Activated CD8-positive, alpha-beta memory T cell treated with anti-CD3 and anti-CD28 coated beads, Interleukin-2, amount 10 ng/mL, durations not matched to agents 7 days and 5 days (primary cell): ENCODE data around the gene TBC1D1. TPM values are rescaled to one million over a fixed set of nuclear protein-coding genes. Genes with fewer than 3 reads are reported as not detected.
A peak's percentile ranks its signal among the peaks of the same experiment; 100 is the strongest.

Experiments used
- ATAC-seq: fragments of 150-1000 bp; cut with Tn5 transposase; one replicate; pipeline ENCODE4 v1.10.0; 2021; ENCODE audit warnings: moderate library complexity
- CTCF ChIA-PET: fragments of 350-600 bp; sonication (Branson Sonifier 250); formaldehyde crosslinking; loops from one replicate; lab custom pipeline; 2021; ENCODE audit warnings: antibody characterized with exemption; lab: Charles Lee
- DNase-seq: peaks from one replicate; pipeline ENCODE4 v3.0.0-alpha.2; 2020
- H3K27ac Mint-ChIP-seq: one replicate; pipeline ENCODE4 v1.8.0; 2021; ENCODE audit warnings: mild to moderate bottlenecking, mixed read lengths
- H3K27me3 Mint-ChIP-seq: one replicate; pipeline ENCODE4 v1.8.0; 2021; ENCODE audit warnings: mixed read lengths
- H3K36me3 Mint-ChIP-seq: one replicate; pipeline ENCODE4 v1.8.0; 2021; ENCODE audit warnings: mild to moderate bottlenecking, mixed read lengths
- H3K4me1 Mint-ChIP-seq: one replicate; pipeline ENCODE4 v1.8.0; 2021; ENCODE audit warnings: mixed read lengths
- H3K4me3 Mint-ChIP-seq: one replicate; pipeline ENCODE4 v1.8.0; 2021; ENCODE audit warnings: mild to moderate bottlenecking, moderate library complexity, mixed read lengths
- H3K9me3 Mint-ChIP-seq: one replicate; pipeline ENCODE4 v1.8.0; 2022; ENCODE audit warnings: low read depth, mixed read lengths
- total RNA-seq, 2 experiments: library from RNA; stranded (reverse); gene quantifications; one replicate each; pipeline ENCODE4 v1.2.3, GENCODE V29; 2021

The TBC1D1 gene
- total RNA-seq, 2 experiments from 2014 or later, result 62.9 to 72.2 TPM

DNA sequence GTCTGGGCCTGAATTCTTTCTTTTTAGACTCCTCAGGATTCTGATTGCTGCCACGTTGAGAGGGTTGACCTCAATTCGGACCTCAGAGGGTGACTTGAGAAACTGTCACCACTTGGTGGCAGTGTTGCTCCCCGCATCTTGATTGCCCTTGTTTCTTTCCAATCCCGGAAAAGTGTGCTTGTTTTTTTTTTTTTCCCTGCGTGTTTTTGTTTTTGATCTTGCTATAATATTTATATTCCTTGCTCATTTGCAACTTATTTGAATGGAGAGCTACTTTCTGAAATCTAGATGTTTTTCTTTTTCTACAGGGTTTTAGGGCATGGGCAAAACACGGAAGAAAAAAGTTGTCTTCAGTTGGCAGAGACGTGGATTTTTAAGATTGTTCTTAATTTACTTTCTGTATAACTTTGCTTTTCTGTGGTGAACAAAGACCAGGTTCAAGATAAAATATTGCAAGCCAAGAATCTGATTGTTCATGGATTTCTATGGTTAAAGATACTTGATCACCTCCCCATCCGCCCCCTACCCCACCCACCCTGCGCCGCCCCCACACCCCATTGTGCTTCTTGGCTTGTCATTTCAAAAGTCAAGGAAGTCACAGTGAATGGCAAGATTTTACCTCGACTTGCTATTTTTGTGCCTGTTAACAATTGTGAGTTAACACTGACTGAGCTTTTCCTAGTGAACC, 171.3 kb downstream of the TBC1D1 start:
- DNase-seq, result peak; percentile 72
- peak; percentile 78 for ATAC-seq
- Mint-ChIP-seq H3K4me1 (peaks cover 16% of the 10 kb centered on the region), H3K27ac (peak overlapping the region; percentile 14), H3K27me3 (no peaks in the 10 kb centered on the region), H3K36me3 (peaks cover 10% of the 10 kb centered on the region), H3K4me3 (peak overlapping the region; percentile 29), H3K9me3 (no peaks in the 10 kb centered on the region)
- CTCF ChIA-PET, result interaction anchor here (0.7 to 2.4 kb wide), 18 partner anchors 9 to 613 kb away, joined by 3 to 18 read pairs (median 4); no protein-coding TSS in a partner anchor

DNA sequence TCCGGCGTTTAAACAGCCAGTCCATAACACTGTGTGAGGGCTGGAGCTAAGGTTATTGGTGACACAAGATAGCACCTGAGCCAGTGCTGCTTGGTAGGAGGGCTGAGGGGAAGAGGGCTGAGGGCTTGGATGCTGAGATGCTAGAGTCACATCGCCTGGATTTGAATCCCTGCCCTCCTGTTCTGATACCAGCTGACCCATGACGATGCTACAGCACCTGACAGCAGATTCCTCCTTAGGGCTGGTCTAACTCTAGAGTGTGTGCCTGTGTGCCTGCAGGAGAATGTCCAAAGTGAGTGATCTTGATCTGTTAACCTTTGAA, 171.9 kb downstream of the TBC1D1 start:
- Mint-ChIP-seq H3K36me3 (peaks cover 11% of the 10 kb centered on the region), H3K4me3 (no peak overlapping the region), H3K27ac (no peak overlapping the region), H3K27me3 (no peaks in the 10 kb centered on the region), H3K9me3 (no peaks in the 10 kb centered on the region), H3K4me1 (peaks cover 16% of the 10 kb centered on the region)
- CTCF ChIA-PET, result interaction anchor here (0.7 to 2.4 kb wide), 19 partner anchors 10 to 668 kb away, joined by 3 to 18 read pairs (median 4); no protein-coding TSS in a partner anchor
- ATAC-seq (no peak), DNase-seq (no peak)

- Mint-ChIP-seq H3K27me3 (no peaks in the 10 kb centered on the region), H3K27ac (no peak overlapping the region), H3K4me3 (no peak overlapping the region), H3K4me1 (peaks cover 22% of the 10 kb centered on the region), H3K36me3 (peaks cover 12% of the 10 kb centered on the region), H3K9me3 (no peaks in the 10 kb centered on the region)
- CTCF ChIA-PET, result interaction anchor here (0.8 to 1.2 kb wide), 3 partner anchors 29 to 718 kb away, joined by 3 to 4 read pairs (median 3); partner anchors contain the start of gene TLR10
- DNase-seq (no peak), ATAC-seq (no peak)
Observed at GRCh38 chr4:38065176-38065575, 174.3 kb downstream of the TBC1D1 start.

DNA sequence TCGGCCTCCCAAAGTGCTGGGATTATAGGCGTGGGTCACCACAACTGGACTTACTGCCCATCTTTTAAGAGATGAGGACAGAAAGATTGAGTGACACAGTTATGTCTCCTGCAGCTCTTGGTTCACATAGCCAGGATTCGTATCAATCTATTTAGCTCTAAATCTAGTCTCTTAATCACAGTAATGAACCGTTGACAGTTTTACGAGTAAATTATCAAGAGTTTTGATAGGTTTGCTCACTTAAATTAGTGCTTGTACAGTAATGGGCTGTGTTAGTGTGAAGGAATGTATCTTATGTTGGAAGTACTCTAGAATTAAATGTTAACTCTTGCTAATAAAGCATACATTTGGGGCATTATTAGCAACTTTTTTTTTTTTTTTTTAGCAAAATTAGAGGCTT, 175.0 kb downstream of the TBC1D1 start:
- Mint-ChIP-seq H3K27ac (no peak overlapping the region), H3K4me3 (no peak overlapping the region), H3K36me3 (peaks cover 9% of the 10 kb centered on the region), H3K4me1 (peaks cover 22% of the 10 kb centered on the region), H3K9me3 (no peaks in the 10 kb centered on the region), H3K27me3 (no peaks in the 10 kb centered on the region)
- no peak for ATAC-seq
- DNase-seq, result no peak
- CTCF ChIA-PET, result interaction anchor here (0.8 kb wide), 1 partner anchor 717 kb away, joined by 3 read pairs; the partner anchor contains the start of gene TLR10

- H3K4me3 Mint-ChIP-seq, result no peak overlapping the region
Observed at GRCh38 chr4:38067499-38067898, 176.6 kb downstream of the TBC1D1 start.

GRCh38 chr4:38068107-38068506, 177.2 kb downstream of the TBC1D1 start:
- no peaks in the 10 kb centered on the region for H3K9me3 Mint-ChIP-seq
- H3K36me3 Mint-ChIP-seq, result peaks cover 19% of the 10 kb centered on the region

More at GRCh38 chr4:38067499-38067898, 176.6 kb downstream of the TBC1D1 start:
- DNase-seq (no peak), ATAC-seq (no peak)
- Mint-ChIP-seq H3K27me3 (no peaks in the 10 kb centered on the region), H3K9me3 (no peaks in the 10 kb centered on the region), H3K36me3 (peaks cover 13% of the 10 kb centered on the region), H3K27ac (no peak overlapping the region), H3K4me1 (peaks cover 19% of the 10 kb centered on the region)
- CTCF ChIA-PET, result no interaction called here

DNA sequence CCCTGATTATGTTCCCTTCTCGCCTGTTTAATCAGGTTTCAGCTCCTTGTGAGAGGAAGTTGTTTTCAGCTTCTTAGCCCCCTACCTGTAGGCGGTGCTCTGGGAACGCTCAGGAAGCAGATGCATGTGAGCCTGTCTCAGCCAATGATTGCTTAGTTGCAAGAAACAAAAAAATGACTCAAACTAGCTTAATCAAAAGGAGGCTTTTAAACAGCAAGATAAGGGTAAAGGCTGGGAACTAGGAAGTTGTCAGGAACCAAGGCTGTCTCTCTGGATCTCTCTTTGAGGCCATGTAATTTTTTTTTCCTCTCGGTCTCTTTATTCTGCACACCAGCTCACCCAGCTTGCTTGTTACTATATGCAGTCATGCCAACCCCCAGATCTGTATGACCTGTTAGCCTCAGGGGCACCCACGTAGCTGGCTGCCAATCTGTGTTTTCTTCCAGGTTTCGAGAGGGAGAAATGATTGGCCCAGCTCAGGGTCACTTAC, 178.4 kb downstream of the TBC1D1 start:
- CTCF ChIA-PET, result interaction anchor here (0.6 to 2.5 kb wide), 12 partner anchors 13 to 662 kb away, joined by 3 to 10 read pairs (median 3); no protein-coding TSS in a partner anchor
- DNase-seq, result no peak
- Mint-ChIP-seq H3K27me3 (no peaks in the 10 kb centered on the region), H3K36me3 (peaks cover 22% of the 10 kb centered on the region), H3K9me3 (no peaks in the 10 kb centered on the region), H3K4me3 (no peak overlapping the region), H3K27ac (no peak overlapping the region), H3K4me1 (peaks cover 15% of the 10 kb centered on the region)
- no peak for ATAC-seq

More at GRCh38 chr4:38068107-38068506, 177.2 kb downstream of the TBC1D1 start:
- ATAC-seq, result no peak
- no peak overlapping the region for H3K4me3 Mint-ChIP-seq
- no peaks in the 10 kb centered on the region for H3K27me3 Mint-ChIP-seq
- CTCF ChIA-PET, result interaction anchor here (1.6 to 2.5 kb wide), 3 partner anchors 23 to 663 kb away, joined by 3 to 10 read pairs (median 4); no protein-coding TSS in a partner anchor
- H3K4me1 Mint-ChIP-seq, result peaks cover 16% of the 10 kb centered on the region
- H3K27ac Mint-ChIP-seq, result no peak overlapping the region
- no peak for DNase-seq

DNA sequence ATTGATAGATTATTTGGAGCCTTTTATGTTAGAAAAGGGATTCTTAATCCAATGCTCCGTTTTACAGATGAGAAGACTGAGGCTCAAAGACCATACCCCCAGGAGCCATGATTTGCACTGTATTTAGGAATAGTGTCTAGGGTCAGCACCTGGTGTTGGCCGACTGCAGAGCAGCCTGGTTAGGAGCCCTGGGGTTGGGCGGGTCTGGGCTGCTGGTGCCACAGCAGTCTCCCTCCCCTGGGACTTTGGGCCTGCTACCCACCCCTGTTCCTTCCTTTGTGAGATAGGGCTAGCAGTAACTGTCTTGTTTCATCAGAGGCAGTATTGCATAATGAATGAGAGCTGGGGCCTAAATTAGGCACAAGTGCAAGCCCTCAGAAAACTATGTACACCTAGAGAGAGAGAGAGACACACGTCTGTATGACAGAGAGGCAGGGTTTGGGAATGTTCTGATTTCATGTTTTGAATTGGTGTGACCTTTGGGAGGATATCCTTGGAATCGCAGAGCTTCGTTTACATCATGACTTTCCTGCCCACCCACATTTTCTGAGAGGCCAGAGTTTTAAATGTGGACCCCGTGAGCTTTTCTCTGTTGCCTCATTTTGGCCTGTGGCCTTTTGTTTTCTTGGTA, 181.0 kb downstream of the TBC1D1 start:
- no peaks in the 10 kb centered on the region for H3K9me3 Mint-ChIP-seq
- CTCF ChIA-PET, result no interaction called here
- no peak overlapping the region for H3K27ac Mint-ChIP-seq
- H3K27me3 Mint-ChIP-seq, result no peaks in the 10 kb centered on the region
- no peak for DNase-seq
- no peak for ATAC-seq
- H3K4me1 Mint-ChIP-seq, result peaks cover 15% of the 10 kb centered on the region
- peaks cover 35% of the 10 kb centered on the region for H3K36me3 Mint-ChIP-seq
- H3K4me3 Mint-ChIP-seq, result no peak overlapping the region

DNA sequence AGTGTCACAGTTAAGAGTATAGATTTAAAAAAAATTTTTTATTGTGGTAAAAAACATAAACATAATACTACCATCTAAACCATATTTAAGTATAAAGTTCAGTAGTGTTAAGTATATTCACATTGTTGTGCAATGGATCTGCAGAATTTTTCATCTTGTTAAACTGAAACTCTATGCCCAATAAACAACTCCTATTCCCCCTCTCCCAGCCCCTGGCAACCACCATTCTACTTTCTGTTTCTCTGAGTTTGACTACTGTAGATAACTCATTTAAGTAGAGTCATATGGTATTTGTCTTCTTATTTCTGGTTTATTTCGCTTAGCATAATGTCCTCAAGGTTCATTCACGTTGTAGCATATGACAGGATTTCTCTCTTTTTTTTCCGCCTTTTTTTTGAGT, 181.7 kb downstream of the TBC1D1 start:
- CTCF ChIA-PET, result interaction anchor here (1.0 kb wide), 1 partner anchor 89 kb away, joined by 3 read pairs; no protein-coding TSS in a partner anchor
- ATAC-seq (no peak), DNase-seq (no peak)
- no peak overlapping the region for H3K27ac Mint-ChIP-seq
- no peaks in the 10 kb centered on the region for H3K9me3 Mint-ChIP-seq
- peaks cover 37% of the 10 kb centered on the region for H3K36me3 Mint-ChIP-seq
- peaks cover 15% of the 10 kb centered on the region for H3K4me1 Mint-ChIP-seq
- no peaks in the 10 kb centered on the region for H3K27me3 Mint-ChIP-seq
- H3K4me3 Mint-ChIP-seq, result no peak overlapping the region

GRCh38 chr4:38073596-38074234, 182.8 kb downstream of the TBC1D1 start:
- Mint-ChIP-seq H3K9me3 (no peaks in the 10 kb centered on the region), H3K36me3 (peaks cover 31% of the 10 kb centered on the region), H3K4me1 (peaks cover 20% of the 10 kb centered on the region), H3K27me3 (no peaks in the 10 kb centered on the region), H3K27ac (no peak overlapping the region), H3K4me3 (no peak overlapping the region)
- DNase-seq (no peak), ATAC-seq (no peak)
- CTCF ChIA-PET, result interaction anchor here (1.0 kb wide), 2 partner anchors 88 to 690 kb away, joined by 3 read pairs; no protein-coding TSS in a partner anchor

- CTCF ChIA-PET, result no interaction called here
- H3K27me3 Mint-ChIP-seq, result no peaks in the 10 kb centered on the region
- DNase-seq (no peak), ATAC-seq (no peak)
- no peak overlapping the region for H3K27ac Mint-ChIP-seq
- H3K4me1 Mint-ChIP-seq, result peaks cover 18% of the 10 kb centered on the region
- H3K4me3 Mint-ChIP-seq, result no peak overlapping the region
- H3K9me3 Mint-ChIP-seq, result no peaks in the 10 kb centered on the region
- H3K36me3 Mint-ChIP-seq, result peaks cover 36% of the 10 kb centered on the region
Observed at GRCh38 chr4:38075370-38076152, 184.7 kb downstream of the TBC1D1 start.

DNA sequence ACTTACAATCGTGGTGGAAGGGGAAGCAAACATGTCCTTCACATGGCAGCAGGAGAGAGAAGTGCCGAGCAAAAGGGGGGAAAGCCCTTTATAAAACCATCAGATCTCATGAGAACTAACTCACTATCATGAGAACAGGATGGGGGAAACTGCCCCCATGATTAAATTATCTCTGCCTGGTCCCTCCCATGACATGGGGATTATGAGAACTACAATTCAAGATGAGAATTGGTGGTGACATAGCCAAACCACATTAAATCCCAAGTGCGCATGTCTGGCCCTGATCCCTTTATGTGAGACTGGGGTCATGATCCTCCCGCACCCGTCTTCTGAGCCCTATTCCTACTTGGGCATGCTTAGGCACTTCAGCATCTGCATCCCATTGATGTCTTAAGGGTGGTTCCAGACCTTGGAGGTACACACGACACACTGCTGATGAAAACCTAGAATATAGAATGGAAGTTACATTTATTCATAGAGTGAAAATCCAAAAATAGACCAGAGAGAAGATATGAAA, 185.3 kb downstream of the TBC1D1 start:
- Mint-ChIP-seq H3K36me3 (peaks cover 37% of the 10 kb centered on the region), H3K9me3 (no peaks in the 10 kb centered on the region), H3K27ac (no peak overlapping the region), H3K4me1 (peaks cover 18% of the 10 kb centered on the region), H3K27me3 (no peaks in the 10 kb centered on the region), H3K4me3 (no peak overlapping the region)
- ATAC-seq, result no peak
- DNase-seq, result no peak
- CTCF ChIA-PET, result no interaction called here
